PC-9 (cell line): ENCODE measurements around the gene DRC3. TPM values are rescaled to one million over a fixed set of nuclear protein-coding genes. Genes with fewer than 3 reads are reported as not detected.

Source experiments
- BruUV-seq: library from RNA; stranded (reverse); fragments of 400-500 nt; replicated peaks from 2 replicates; lab custom pipeline; 2021; lab: Mats Ljungman, UMichigan
- CTCF ChIA-PET: fragments of 300-600 bp; sonication (Branson Sonifier 250); formaldehyde crosslinking; loops from one replicate; lab custom pipeline; 2022; ENCODE audit warnings: antibody characterized with exemption; lab: Charles Lee
- POLR2A ChIA-PET: fragments of 300-600 bp; sonication (Branson Sonifier 250); formaldehyde crosslinking; loops from one replicate; lab custom pipeline; 2022; ENCODE audit warnings: antibody characterized with exemption; ENCODE audit not compliant: unreplicated experiment; lab: Charles Lee
- DNase-seq, 2 experiments: peaks; one replicate each; pipeline versions ENCODE4 v3.0.0 to v3.0.0-alpha.2; 2015 to 2022; ENCODE audit warnings: mixed read lengths in 1 of 2
- H2AFZ ChIP-seq: fragments of 200-600 bp; sonication (generic); 2 replicates; pipeline ENCODE4 v1.8.1; 2017; ENCODE audit warnings: antibody characterized with exemption
- H3F3A ChIP-seq: fragments of 200-600 bp; sonication (generic); 2 replicates; pipeline ENCODE4 v1.8.1; 2017; ENCODE audit warnings: antibody characterized with exemption, mild to moderate bottlenecking, low read depth; ENCODE audit not compliant: insufficient read depth
- H3K27ac ChIP-seq: fragments of 200-600 bp; sonication (generic); 2 replicates; pipeline ENCODE4 v1.6.1; 2016; ENCODE audit warnings: mixed run types
- H3K27me3 ChIP-seq: fragments of 200-600 bp; sonication (generic); 2 replicates; pipeline ENCODE4 v1.6.1; 2016; ENCODE audit warnings: low read depth, mixed run types; ENCODE audit not compliant: insufficient read depth
- H3K36me3 ChIP-seq: fragments of 200-600 bp; sonication (generic); 2 replicates; pipeline ENCODE4 v1.6.1; 2016; ENCODE audit warnings: low read depth, mixed run types
- H3K4me1 ChIP-seq: fragments of 200-600 bp; sonication (generic); replicated peaks from 2 replicates; pipeline ENCODE4 v1.6.1; 2016; ENCODE audit warnings: mixed run types; ENCODE audit not compliant: insufficient read depth
- H3K4me2 ChIP-seq: fragments of 200-600 bp; sonication (generic); 2 replicates; pipeline ENCODE4 v1.6.1; 2017; ENCODE audit warnings: mixed run types
- H3K4me3 ChIP-seq: fragments of 200-600 bp; sonication (generic); 2 replicates; pipeline ENCODE4 v1.6.1; 2016; ENCODE audit warnings: mixed run types
- H3K79me2 ChIP-seq: fragments of 200-600 bp; sonication (generic); 2 replicates; pipeline ENCODE4 v1.6.1; 2017; ENCODE audit warnings: low read depth, mixed run types
- H3K9me2 ChIP-seq: fragments of 200-600 bp; sonication (generic); 2 replicates; pipeline ENCODE4 v1.8.1; 2017; ENCODE audit warnings: mild to moderate bottlenecking; ENCODE audit not compliant: insufficient read depth
- H3K9me3 ChIP-seq: fragments of 200-600 bp; sonication (generic); 2 replicates; pipeline ENCODE4 v1.8.1; 2016; ENCODE audit warnings: low read depth; ENCODE audit not compliant: insufficient read depth
- H4K20me1 ChIP-seq: fragments of 200-600 bp; sonication (generic); 2 replicates; pipeline ENCODE4 v1.8.1; 2017; ENCODE audit not compliant: insufficient read depth
- EZH2 ChIP-seq: fragments of 200-600 bp; sonication (generic); IDR thresholded peaks from 2 replicates; pipeline ENCODE4 v1.8.0; 2017; ENCODE audit warnings: antibody characterized with exemption, low read depth
- intact Hi-C: fragments of 100-400 bp; cut with micrococcal nuclease; formaldehyde crosslinking; loops from one replicate; pipeline ENCODE4 v1.10.0; 2022; ENCODE audit not compliant: unreplicated experiment
- total RNA-seq: library from RNA; stranded (reverse); gene quantifications from 2 replicates; pipeline ENCODE4 v1.2.3, GENCODE V29; 2021
- TF ChIP-seq, protein P1 (sequence below): fragments of 200-600 bp; sonication (generic); conservative IDR thresholded peaks from 2 replicates; pipeline ENCODE4 v1.6.1; 2017; ENCODE audit warnings: mixed run types, antibody characterized with exemption, mild to moderate bottlenecking, moderate library complexity

Gene DRC3
- total RNA-seq, 1 experiment from 2014 or later = 15.2 TPM

GRCh38 chr17:18039535-18040260 is 67.0 kb downstream of the DRC3 start:
- no TSS peak for BruUV-seq
- Histone ChIP-seq H4K20me1 (no peaks in the 10 kb centered on the region), H2AFZ (peak overlapping the region; percentile 85), H3K9me2 (no peaks in the 10 kb centered on the region), H3K9me3 (no peaks in the 10 kb centered on the region), H3K4me2 (peak overlapping the region; percentile 100), H3F3A (peaks cover 19% of the 10 kb centered on the region; the same call in 1 of the 2 replicates), H3K27me3 (no peaks in the 10 kb centered on the region), H3K79me2 (peaks cover 56% of the 10 kb centered on the region), H3K36me3 (no peaks in the 10 kb centered on the region), H3K4me1 (peaks cover 36% of the 10 kb centered on the region), H3K4me3 (peak overlapping the region; percentile 92), H3K27ac (no peak overlapping the region)
- intact Hi-C loops = loop anchor here (1.0 to 5.0 kb wide), 3 partner anchors 47 to 217 kb away; partner anchors contain the start of gene DRG2
- ChIA-PET CTCF (no interaction called here), POLR2A (interaction anchor here (0.6 kb wide), 1 partner anchor 67 kb away, joined by 5 read pairs; the partner anchor contains the start of gene DRC3)
- DNase-seq = peak; percentile 53
- no peak for TF ChIP-seq EZH2
- TF ChIP-seq, protein P1, sequence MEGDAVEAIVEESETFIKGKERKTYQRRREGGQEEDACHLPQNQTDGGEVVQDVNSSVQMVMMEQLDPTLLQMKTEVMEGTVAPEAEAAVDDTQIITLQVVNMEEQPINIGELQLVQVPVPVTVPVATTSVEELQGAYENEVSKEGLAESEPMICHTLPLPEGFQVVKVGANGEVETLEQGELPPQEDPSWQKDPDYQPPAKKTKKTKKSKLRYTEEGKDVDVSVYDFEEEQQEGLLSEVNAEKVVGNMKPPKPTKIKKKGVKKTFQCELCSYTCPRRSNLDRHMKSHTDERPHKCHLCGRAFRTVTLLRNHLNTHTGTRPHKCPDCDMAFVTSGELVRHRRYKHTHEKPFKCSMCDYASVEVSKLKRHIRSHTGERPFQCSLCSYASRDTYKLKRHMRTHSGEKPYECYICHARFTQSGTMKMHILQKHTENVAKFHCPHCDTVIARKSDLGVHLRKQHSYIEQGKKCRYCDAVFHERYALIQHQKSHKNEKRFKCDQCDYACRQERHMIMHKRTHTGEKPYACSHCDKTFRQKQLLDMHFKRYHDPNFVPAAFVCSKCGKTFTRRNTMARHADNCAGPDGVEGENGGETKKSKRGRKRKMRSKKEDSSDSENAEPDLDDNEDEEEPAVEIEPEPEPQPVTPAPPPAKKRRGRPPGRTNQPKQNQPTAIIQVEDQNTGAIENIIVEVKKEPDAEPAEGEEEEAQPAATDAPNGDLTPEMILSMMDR = no peak

DNA sequence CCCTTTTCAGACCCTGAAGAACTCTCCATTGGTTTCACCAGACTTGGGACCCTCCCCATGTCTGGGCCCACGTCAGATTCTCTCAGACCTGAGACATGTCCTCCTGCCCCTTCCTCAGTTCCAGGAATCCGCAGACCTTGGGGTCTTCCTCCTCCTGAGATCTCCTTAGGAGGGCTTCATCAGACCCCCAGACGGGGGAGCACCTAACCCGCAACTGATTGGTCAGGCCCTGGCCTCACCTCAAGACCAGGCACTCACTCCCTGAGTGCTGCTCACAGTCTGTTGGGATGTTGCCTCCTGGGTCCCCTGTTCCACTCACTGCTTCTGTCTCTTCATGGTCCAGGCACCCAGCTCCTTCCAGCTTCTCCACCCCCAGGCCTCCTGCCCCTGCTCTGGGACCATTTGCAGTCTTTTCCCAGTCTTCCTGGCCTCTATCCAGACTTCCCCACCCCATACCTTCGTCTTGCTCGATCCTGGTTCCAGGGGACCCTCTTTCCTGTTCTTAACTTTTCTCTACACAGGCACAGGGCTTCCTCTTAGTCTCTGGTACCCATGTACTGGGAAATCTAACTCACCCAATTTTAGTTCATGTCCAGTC is 67.7 kb downstream of the DRC3 start:
- H3F3A ChIP-seq = peaks cover 18% of the 10 kb centered on the region; the same call in 1 of the 2 replicates
- H3K4me3 ChIP-seq = peak overlapping the region; percentile 92
- POLR2A ChIA-PET = no interaction called here
- BruUV-seq = no TSS peak
- H3K27me3 ChIP-seq = no peaks in the 10 kb centered on the region
- TF ChIP-seq EZH2 = no peak
- TF ChIP-seq, protein P1 = no peak
- CTCF ChIA-PET = no interaction called here
- H3K9me3 ChIP-seq = no peaks in the 10 kb centered on the region
- peaks cover 36% of the 10 kb centered on the region for H3K4me1 ChIP-seq
- H3K36me3 ChIP-seq = no peaks in the 10 kb centered on the region
- no peak for DNase-seq
- H3K9me2 ChIP-seq = no peaks in the 10 kb centered on the region
- H3K79me2 ChIP-seq = peaks cover 56% of the 10 kb centered on the region
- H3K4me2 ChIP-seq = peak overlapping the region; percentile 100
- no peaks in the 10 kb centered on the region for H4K20me1 ChIP-seq
- H2AFZ ChIP-seq = peak overlapping the region; percentile 85; the same call in 1 of the 2 replicates
- H3K27ac ChIP-seq = no peak overlapping the region
- intact Hi-C loops = no loop called here

GRCh38 chr17:18041776-18042175 is 69.1 kb downstream of the DRC3 start:
- H2AFZ ChIP-seq = no peak overlapping the region
- peaks cover 44% of the 10 kb centered on the region for H3K79me2 ChIP-seq
- peaks cover 36% of the 10 kb centered on the region for H3K4me1 ChIP-seq
- H3K9me3 ChIP-seq = no peaks in the 10 kb centered on the region
- intact Hi-C loops = no loop called here
- no peaks in the 10 kb centered on the region for H3K27me3 ChIP-seq
- no peak overlapping the region for H3K27ac ChIP-seq
- TF ChIP-seq EZH2 = no peak
- TF ChIP-seq, protein P1 = no peak
- BruUV-seq = no TSS peak
- POLR2A ChIA-PET = interaction anchor here (0.7 kb wide), 1 partner anchor 230 kb away, joined by 3 read pairs; no protein-coding TSS in a partner anchor
- H3K36me3 ChIP-seq = no peaks in the 10 kb centered on the region
- DNase-seq = peak; percentile 32 to 70
- H3K9me2 ChIP-seq = no peaks in the 10 kb centered on the region
- no peak overlapping the region for H3K4me3 ChIP-seq
- CTCF ChIA-PET = no interaction called here
- no peaks in the 10 kb centered on the region for H4K20me1 ChIP-seq
- H3K4me2 ChIP-seq = peak overlapping the region; percentile 100
- peaks cover 10% of the 10 kb centered on the region; the same call in 1 of the 2 replicates for H3F3A ChIP-seq
